ENCODE measurements around the gene AFAP1L2. TPM values are rescaled to one million over a fixed set of nuclear protein-coding genes. Genes with fewer than 3 reads are reported as not detected.

The AFAP1L2 gene
- total and polyA plus RNA-seq, 9 of the 15 experiments (the other 6 are each of a cell fraction or from before 2014, with no cell fraction given) = 0.07 TPM; not detected in 8

DNA sequence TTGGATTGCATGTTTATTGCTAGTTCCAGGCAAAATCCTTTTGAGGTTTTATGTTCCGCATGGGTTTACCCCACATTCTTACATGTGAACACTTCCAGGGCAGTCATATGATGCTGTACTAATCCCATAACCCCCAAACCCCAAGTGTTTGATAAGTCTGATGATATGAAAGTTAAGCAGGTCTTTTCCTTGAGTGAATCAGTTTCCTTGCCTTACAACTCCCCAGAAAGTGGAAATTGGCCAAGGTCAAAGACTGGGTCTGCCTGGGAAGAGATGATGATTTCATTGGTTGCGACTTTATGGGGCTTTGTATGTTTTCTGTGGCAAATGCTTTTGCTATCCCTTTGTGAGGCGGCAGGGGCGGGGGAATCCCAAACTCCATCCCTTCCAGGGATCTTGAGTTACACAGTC lies 24.7 kb downstream of the AFAP1L2 start (continued):
- TF ChIP-seq HMG20A (CRISPR knock-in tag; conservative IDR thresholded peaks at IDR 0.05) (no peak), FOXA1 (IDR thresholded peaks at IDR 0.05; ENCODE audit: borderline replicate concordance) (no peak), ZFP30 (CRISPR knock-in tag; IDR thresholded peaks at IDR 0.05; ENCODE audit: borderline replicate concordance) (no peak)

DNA sequence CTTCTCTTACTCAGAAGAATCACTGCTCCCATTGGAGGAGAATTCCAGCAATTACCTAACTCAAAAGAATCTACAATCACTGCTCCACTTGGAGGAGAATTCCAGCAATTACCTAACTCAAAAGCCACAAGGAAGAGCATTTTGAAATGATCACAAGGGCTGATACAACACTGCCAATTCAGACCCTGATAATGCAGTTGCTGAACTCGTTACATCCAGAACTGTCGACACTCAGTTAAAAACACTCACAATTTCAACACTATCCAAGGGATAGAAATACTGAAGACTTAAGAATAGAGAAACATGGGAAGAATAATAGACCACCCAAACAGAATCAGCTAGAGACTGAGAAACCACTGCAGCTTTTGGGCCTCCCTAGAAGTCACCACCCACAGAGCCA lies 27.8 kb downstream of the AFAP1L2 start:
- BruUV-seq (replicated peaks) = no TSS peak
- Histone ChIP-seq H3K27ac (ENCODE audit: extremely low read depth, low read depth, low read length) (no peak overlapping the region), H2AFZ (ENCODE audit: low read depth, low read length) (no peak overlapping the region), H3K9me1 (ENCODE audit: control insufficient read depth, insufficient read depth, low read length) (no peaks in the 10 kb centered on the region), H3K4me2 (ENCODE audit: insufficient read depth, low read length) (no peak overlapping the region), H3K27me3 (ENCODE audit: control insufficient read depth in 2 of 2, insufficient read depth in 2 of 2, low read length in 2 of 2) (no peaks in the 10 kb centered on the region), H3K4me3 (no peak overlapping the region), H3K79me2 (ENCODE audit: control insufficient read depth, insufficient read depth, low read length) (no peaks in the 10 kb centered on the region), H3K9me3 (replicated peaks; ENCODE audit: control insufficient read depth, insufficient read depth, low read depth, low read length) (no peaks in the 10 kb centered on the region), H3K9ac (ENCODE audit: insufficient read depth in 1 of 2, low read depth in 2 of 2, low read length in 2 of 2) (no peak overlapping the region), H4K20me1 (replicated peaks; ENCODE audit: control insufficient read depth, insufficient read depth, low read length) (no peaks in the 10 kb centered on the region), H3K36me3 (ENCODE audit: control insufficient read depth, insufficient read depth, low read length) (no peaks in the 10 kb centered on the region), H3K4me1 (replicated peaks in 1 of 2; ENCODE audit: control insufficient read depth in 2 of 2, insufficient read depth in 2 of 2, low read length in 2 of 2) (no peaks in the 10 kb centered on the region)
- ATAC-seq (no peak), DNase-seq (ENCODE audit: extremely low read depth in 1 of 4, low spot score in 3 of 4) (no peak), FAIRE-seq (no peak)
- WGBS (ENCODE audit: insufficient coverage, low coverage, missing lambda C conversion rate) = 0% methylated on average over 2 of the region's 2 CpGs
- CTCF ChIA-PET (ENCODE audit: low intra/inter-chr PET ratio) = no interaction called here
- no peak for TF ChIP-seq KAT8 (IDR thresholded peaks at IDR 0.05; ENCODE audit: low read depth)
- no peak for TF ChIP-seq TEAD2 (tag; IDR thresholded peaks at IDR 0.05)
- no peak for TF ChIP-seq CREB1 (IDR thresholded peaks at IDR 0.05)
- no peak for TF ChIP-seq CREB1 (CRISPR knock-in tag; IDR thresholded peaks at IDR 0.05)
- no peak for TF ChIP-seq POU5F1 (IDR thresholded peaks at IDR 0.05; ENCODE audit: borderline replicate concordance, low read depth, low read length, partially characterized antibody)
- TF ChIP-seq DMBX1 (CRISPR knock-in tag; IDR thresholded peaks at IDR 0.05; ENCODE audit: borderline replicate concordance) = no peak
- no peak for TF ChIP-seq SAFB (IDR thresholded peaks at IDR 0.05; ENCODE audit: borderline replicate concordance, low read depth, low read length)
- no peak for TF ChIP-seq KLF1 (tag; IDR thresholded peaks at IDR 0.05)
- no peak for TF ChIP-seq EP400 (IDR thresholded peaks at IDR 0.05)
- no peak for TF ChIP-seq NUFIP1 (IDR thresholded peaks at IDR 0.05; ENCODE audit: partially characterized antibody)
- no peak for TF ChIP-seq HNRNPK (IDR thresholded peaks at IDR 0.05; ENCODE audit: low read depth, low read length, poor library complexity, severe bottlenecking)
- no peak for TF ChIP-seq ZFP36 (IDR thresholded peaks at IDR 0.05; ENCODE audit: low read depth, low read length, partially characterized antibody)
- TF ChIP-seq, protein P1, sequence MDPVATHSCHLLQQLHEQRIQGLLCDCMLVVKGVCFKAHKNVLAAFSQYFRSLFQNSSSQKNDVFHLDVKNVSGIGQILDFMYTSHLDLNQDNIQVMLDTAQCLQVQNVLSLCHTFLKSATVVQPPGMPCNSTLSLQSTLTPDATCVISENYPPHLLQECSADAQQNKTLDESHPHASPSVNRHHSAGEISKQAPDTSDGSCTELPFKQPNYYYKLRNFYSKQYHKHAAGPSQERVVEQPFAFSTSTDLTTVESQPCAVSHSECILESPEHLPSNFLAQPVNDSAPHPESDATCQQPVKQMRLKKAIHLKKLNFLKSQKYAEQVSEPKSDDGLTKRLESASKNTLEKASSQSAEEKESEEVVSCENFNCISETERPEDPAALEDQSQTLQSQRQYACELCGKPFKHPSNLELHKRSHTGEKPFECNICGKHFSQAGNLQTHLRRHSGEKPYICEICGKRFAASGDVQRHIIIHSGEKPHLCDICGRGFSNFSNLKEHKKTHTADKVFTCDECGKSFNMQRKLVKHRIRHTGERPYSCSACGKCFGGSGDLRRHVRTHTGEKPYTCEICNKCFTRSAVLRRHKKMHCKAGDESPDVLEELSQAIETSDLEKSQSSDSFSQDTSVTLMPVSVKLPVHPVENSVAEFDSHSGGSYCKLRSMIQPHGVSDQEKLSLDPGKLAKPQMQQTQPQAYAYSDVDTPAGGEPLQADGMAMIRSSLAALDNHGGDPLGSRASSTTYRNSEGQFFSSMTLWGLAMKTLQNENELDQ (CRISPR knock-in tag; IDR thresholded peaks at IDR 0.05; ENCODE audit: borderline replicate concordance) = no peak
- TF ChIP-seq HIVEP1 (CRISPR knock-in tag; IDR thresholded peaks at IDR 0.05) = no peak
- intact Hi-C loops (cut with micrococcal nuclease) (no loop called here), in situ Hi-C loops (cut with MboI) (no loop called here)
- POLR2A ChIA-PET = no interaction called here

Data from K562 (cell line).